DLD1 (cell line): Measurements from ENCODE around the gene ZNF335.

Experiments used
- in situ Hi-C: cut with HindIII; loops from 2 replicates; pipeline ENCODE4 v1.10.0; 2017; ENCODE audit warnings: low sequenced_read_pairs

The ZNF335 gene

DNA sequence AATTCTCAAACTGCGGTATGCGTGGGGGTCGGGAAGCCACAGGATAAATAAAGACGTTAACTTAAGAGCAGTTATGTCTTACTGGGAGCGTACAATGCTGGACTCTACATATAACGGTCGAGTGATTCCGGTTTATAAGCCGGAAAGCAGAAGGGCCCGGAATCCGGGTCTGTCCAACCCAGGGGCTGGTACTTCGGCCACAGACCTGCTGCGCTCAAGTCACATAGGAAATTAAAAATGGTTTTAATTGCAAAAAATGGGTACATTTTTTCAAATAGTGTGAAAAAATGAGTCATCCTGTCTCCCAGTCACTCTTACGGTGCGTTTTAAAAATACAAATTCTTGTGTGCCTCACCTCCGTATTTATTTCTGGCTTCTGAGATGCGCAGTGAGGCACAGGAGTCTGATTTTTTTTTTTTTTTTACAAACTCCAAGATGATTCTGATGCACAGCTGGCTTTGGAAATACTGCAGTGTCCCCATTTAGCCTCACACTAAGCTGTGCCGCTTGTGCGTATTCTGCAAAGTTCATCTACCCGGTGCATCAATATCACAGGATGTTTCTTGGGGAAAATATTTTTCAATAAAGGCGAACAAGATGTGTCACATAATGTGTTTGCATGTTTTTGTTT lies 36.5 kb downstream of the ZNF335 start:
- in situ Hi-C loops = loop anchor here (25.0 kb wide), 1 partner anchor 123 kb away; the partner anchor contains the start of gene UBE2C

DNA sequence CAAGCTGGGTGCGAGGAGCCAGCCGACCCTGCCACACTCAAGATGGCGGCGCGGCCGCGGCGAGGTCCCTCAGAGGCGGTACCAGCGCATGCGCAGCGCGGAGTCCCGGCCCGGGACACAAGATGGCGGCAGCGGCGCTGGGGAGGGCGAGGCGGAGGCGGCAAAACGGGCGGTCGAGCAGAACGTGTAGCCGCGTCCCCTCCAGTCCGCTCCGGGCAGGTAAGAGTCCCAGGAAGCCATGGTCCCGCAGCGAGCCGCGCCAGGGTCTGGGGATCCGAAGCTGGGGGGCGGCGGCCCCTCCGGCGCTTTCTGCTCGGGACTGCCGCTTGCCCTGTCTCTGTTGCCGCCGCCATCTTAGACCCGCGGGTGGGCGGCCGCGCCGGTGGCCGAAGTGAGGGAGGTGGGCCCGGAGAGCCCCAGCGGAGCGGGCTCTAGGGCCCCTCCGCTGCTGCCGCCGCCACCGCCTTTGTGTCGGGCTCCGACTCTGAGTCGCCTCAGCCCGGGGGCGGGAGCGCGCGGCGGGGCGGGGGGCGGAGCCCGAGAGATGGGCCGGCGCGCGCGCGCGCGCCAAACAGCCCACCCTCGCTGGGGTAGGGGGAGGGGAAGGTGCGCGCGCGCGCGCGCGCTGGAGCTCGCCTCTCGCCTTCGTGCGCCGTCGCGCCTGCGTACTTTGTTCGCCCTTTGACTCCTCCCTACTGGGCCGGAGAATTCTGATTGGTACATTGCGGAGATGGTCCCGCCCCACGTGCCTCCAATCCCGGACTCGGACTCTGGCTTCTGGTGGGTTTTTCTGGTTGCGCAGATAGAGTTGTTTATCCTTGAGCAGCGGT lies 37.2 kb downstream of the ZNF335 start, which contains the start of gene PCIF1:
Gene PCIF1, plus strand, starts transcription at position 98 of the 830 bp plus-strand sequence. CDS start 4,317 bp downstream, outside the sequence.
- in situ Hi-C loops = loop anchor here (25.0 kb wide), 1 partner anchor 122 kb away; the partner anchor contains the start of gene UBE2C

DNA sequence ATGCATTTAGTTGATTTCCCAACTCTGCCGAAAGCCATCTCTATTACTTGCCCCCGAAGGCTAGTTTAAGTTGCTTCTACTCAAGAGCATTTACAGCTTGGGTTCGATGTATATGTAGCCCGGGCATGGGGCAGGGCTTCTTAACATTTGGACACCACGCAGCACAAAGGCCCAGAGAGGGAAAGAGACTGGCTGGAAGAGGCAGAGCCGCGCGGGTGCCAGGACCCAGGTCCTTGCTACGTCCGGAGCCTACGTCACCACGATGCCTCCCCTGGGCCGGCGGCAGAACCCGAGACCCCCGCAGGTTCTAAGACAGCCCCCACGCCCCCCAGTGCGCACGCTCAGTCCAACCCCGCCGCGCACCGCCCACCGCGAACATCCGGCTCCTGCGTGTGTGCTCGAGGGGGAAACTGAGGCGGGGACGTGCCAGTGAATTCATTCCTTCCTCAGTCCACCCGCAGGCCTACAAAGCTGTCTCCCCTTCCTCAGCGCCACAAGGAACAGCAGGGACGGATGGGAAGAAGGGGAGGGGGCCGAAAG lies 37.9 kb downstream of the ZNF335 start:
- in situ Hi-C loops = loop anchor here (25.0 kb wide), 1 partner anchor 122 kb away; the partner anchor contains the start of gene UBE2C

DNA sequence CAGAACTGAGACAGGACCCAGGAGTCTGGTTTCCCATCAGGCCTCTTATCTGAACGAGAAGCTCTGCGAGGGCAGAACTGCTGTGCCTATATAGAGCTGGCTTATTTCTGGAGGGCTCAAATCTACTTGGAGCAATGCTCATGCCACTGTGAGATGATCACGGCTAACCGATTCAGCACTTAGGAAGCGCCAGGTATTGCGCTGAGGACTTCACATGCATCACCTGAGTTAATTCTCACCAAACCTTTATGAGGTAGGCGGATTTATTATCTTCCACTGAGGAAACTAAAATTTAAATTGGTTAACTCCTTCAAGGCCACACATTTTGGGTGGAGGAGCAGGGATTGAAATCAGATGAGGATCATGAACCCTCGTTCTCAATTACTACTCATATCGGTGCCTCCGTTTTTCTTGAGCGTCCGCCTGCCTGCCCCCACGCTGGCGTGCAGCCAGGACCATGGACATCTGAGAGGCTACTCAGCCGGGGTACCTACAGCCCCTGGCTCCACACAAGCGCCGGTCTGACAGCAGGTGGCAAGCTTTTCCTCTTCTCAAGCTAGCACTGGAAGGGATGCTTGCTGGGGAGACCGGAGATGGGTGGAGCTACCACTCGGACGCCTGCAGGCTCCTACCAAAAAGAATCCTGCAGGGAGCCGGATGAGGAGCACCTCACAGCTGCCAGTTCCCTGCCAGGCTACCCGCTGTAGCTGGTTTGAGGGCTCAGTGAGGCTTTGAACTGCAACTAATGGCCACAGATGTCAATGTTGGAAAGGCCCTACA lies 38.5 kb downstream of the ZNF335 start:
- in situ Hi-C loops = loop anchor here (25.0 kb wide), 1 partner anchor 121 kb away; the partner anchor contains the start of gene UBE2C

- in situ Hi-C loops = loop anchor here (25.0 kb wide), 1 partner anchor 119 kb away; the partner anchor contains the start of gene UBE2C
Observed at GRCh38 chr20:45931680-45932079, 40.3 kb downstream of the ZNF335 start.

- in situ Hi-C loops = loop anchor here (25.0 kb wide), 1 partner anchor 115 kb away; the partner anchor contains the start of gene UBE2C
Observed at GRCh38 chr20:45927071-45927878, 44.7 kb downstream of the ZNF335 start.

DNA sequence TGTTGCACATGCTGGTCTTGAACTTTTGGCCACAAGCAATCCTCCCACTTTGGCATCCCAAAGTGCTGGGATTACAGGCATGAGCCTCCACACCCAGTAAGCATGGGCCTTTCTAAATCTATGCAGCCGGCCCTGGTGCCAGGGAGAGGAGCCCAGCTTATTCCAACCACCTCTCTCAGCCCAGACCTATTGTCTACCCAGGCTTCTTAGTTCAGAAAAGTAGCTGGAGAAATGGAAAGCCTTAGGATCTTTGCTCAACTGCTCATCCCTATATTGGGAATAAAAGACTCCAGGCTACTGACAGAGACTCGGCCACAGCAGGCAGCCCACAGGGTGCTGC lies 45.3 kb downstream of the ZNF335 start:
- in situ Hi-C loops = loop anchor here (25.0 kb wide), 1 partner anchor 114 kb away; the partner anchor contains the start of gene UBE2C

DNA sequence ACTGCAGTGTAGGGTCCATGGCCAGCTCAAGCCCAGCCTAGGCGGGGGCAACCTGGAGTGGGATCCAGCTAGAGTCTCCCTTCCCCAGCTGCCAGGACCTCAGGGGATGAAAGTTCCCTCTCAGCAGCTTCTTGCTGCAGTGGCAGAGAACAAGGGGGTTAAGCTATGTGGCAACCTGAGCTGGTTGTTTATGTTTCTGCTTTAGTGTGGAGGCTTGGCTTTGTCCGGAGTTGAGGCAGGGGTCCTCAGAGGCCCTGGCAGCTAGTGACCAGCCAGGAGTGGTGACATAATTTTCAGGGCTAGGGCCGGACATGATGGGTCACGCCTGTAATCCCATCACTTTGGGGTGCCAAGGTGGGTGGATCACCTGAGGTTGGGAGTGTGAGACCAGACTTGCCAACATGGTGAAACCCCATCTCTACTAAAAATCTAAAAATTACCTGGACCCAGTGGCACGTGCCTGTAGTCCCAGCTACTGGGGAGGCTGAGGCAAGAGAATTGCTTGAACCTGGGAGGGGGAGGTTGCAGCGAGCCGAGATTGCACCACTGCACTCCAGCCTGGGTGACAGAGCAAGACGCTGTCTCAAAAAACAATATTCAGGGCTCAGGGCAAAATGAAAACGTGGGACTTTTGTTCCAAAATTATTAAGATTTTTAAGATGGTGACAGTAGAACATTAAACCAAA lies 46.0 kb downstream of the ZNF335 start:
- in situ Hi-C loops = loop anchor here (25.0 kb wide), 1 partner anchor 114 kb away; the partner anchor contains the start of gene UBE2C

GRCh38 chr20:45924391-45925261 lies 47.4 kb downstream of the ZNF335 start:
- in situ Hi-C loops = loop anchor here (25.0 kb wide), 1 partner anchor 112 kb away; the partner anchor contains the start of gene UBE2C

GRCh38 chr20:45921337-45922189 lies 50.4 kb downstream of the ZNF335 start:
- in situ Hi-C loops = no loop called here

- in situ Hi-C loops = no loop called here
Observed at GRCh38 chr20:45920462-45921336, 51.3 kb downstream of the ZNF335 start.

DNA sequence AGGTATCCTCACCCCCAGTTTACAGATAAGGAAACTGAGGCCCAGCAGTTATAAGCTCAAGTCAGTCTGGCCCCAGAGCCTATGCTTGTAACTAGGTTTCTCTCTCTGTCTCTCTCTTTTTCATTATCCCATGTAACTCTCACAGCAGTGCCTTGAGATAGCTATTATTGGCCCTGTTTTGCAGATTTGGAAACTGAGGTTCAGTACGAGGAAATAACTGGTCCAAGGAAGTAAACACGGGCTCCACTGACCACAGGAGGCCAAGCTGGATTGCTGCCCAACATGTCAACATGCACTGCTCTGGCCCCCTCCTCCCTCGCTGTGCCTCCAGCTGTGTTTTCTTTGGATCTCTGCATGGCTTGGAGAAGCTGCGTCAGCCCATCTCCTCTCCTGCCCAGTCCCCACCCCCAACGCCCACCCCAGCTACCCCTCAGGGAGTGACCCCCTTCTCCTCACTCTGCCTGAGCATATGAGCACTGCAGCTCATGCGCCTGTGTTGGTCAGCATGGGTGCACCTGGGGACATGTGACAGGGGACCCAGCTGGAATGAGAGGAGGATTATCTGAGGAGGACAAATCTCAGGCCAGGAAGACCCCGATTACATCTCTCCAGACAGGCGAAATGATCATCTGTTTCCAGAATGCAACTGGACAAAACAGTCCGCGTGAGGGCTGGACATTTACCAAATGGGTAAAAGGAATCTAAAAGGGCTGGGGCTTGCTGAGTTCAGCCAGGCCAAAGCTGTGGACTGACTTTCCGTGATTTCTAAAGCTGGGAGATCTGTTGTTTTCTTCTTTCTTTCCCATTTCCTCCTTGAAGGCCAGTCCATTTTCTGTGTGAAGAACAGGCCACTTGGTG lies 52.2 kb downstream of the ZNF335 start:
- in situ Hi-C loops = no loop called here

DNA sequence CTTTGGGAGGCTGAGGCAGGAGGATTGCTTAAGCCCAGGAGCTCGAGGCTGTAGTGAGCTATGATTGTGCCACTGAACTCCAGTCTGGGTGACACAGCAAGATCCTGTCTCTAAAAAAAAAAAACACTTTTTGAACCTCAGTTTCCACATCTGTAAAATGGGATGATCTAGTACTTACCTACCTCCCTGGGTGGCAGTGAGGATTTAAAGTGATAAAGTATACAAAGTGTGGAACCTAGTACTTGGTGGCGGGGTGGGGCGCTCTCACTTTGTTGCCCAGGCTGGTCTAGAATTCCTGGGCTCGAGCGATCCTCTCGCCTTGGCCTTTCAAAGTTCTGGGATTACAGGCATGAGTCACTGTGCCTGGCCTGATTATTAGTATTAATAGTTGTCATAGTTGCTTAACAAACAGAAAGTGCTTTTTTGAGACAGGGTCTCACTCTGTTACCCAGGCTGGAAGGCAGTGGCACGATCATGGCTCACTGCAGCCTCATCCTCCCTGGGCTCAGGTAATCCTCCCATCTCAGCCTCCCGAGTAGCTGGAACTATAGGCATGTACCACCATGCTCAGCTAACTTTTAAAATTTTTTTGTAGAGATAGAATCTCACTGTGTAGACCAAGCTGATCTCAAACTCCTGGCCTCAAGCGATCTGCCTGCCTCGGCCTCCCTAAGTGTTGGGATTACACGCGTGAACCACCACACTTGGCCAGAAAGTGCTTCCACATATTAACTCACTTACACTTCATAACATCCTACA lies 53.0 kb downstream of the ZNF335 start:
- in situ Hi-C loops = no loop called here

GRCh38 chr20:45918182-45918737 lies 53.7 kb downstream of the ZNF335 start:
- in situ Hi-C loops = no loop called here
